OCI-LY1 (cell line): Measurements from ENCODE around the gene AGBL1.

Experiments
- CTCF ChIP-seq: fragments of 200-600 bp; sonication (generic), shearing (Covaris generic); IDR thresholded peaks from 2 replicates; pipeline ENCODE4 v1.5.1; 2017; ENCODE audit warnings: mild to moderate bottlenecking, antibody characterized with exemption, low read length, moderate library complexity, mixed read lengths
- EZH2 ChIP-seq: fragments of 200-600 bp; sonication (generic), shearing (Covaris generic); IDR thresholded peaks from 2 replicates; pipeline ENCODE4 v1.8.0; 2017; ENCODE audit warnings: borderline replicate concordance, mixed run types, mild to moderate bottlenecking, antibody characterized with exemption, low read length, moderate library complexity, mixed read lengths

GRCh38 chr15:86213420-86213819 lies 133.7 kb downstream of the AGBL1 start:
- TF ChIP-seq EZH2 = no peak
- TF ChIP-seq CTCF = no peak; the same call in 1 of the 2 replicates
